Ishikawa (cell line): ENCODE measurements around the gene FRAS1.

ENCODE experiments used
- EP300 ChIP-seq: IDR thresholded peaks from 2 replicates; pipeline ENCODE4 v1.6.1; 2012; ENCODE audit warnings: borderline replicate concordance
- RAD21 ChIP-seq: IDR thresholded peaks from 2 replicates; pipeline ENCODE4 v1.6.1; 2012; ENCODE audit warnings: low read depth
- TEAD4 ChIP-seq: IDR thresholded peaks from 2 replicates; pipeline ENCODE4 v1.6.1; 2012
- YY1 ChIP-seq: IDR thresholded peaks from 2 replicates; pipeline ENCODE4 v1.6.1; 2012; ENCODE audit warnings: low read depth
- ZBTB7A ChIP-seq: IDR thresholded peaks from 2 replicates; pipeline ENCODE4 v1.6.1; 2012; ENCODE audit warnings: low read depth
- TF ChIP-seq, protein P1 (sequence below): IDR thresholded peaks from 2 replicates; pipeline ENCODE4 v1.6.1; 2012
- TF ChIP-seq, protein P2 (sequence below): IDR thresholded peaks from 2 replicates; pipeline ENCODE4 v1.6.1; 2012

GRCh38 chr4:78571804-78572203 is 514.7 kb downstream of the FRAS1 start:
- no peak for TF ChIP-seq RAD21
- TF ChIP-seq EP300 = no peak
- no peak for TF ChIP-seq ZBTB7A
- TF ChIP-seq, protein P1, sequence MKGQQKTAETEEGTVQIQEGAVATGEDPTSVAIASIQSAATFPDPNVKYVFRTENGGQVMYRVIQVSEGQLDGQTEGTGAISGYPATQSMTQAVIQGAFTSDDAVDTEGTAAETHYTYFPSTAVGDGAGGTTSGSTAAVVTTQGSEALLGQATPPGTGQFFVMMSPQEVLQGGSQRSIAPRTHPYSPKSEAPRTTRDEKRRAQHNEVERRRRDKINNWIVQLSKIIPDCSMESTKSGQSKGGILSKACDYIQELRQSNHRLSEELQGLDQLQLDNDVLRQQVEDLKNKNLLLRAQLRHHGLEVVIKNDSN = no peak
- TF ChIP-seq YY1 = no peak
- no peak for TF ChIP-seq TEAD4
- TF ChIP-seq, protein P2, sequence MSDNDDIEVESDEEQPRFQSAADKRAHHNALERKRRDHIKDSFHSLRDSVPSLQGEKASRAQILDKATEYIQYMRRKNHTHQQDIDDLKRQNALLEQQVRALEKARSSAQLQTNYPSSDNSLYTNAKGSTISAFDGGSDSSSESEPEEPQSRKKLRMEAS = no peak
